Right kidney (tissue), 1 donor: ENCODE results near the gene C11orf86.
"Not testable (repeated sequence)": the region's sequence is repeated elsewhere in the genome, so short reads cannot be mapped to it uniquely, and the experiment has no call there.

Experiments
- DNase-seq: peaks from one replicate; pipeline ENCODE4 v3.0.0-alpha.2; 2016

The C11orf86 gene

DNA sequence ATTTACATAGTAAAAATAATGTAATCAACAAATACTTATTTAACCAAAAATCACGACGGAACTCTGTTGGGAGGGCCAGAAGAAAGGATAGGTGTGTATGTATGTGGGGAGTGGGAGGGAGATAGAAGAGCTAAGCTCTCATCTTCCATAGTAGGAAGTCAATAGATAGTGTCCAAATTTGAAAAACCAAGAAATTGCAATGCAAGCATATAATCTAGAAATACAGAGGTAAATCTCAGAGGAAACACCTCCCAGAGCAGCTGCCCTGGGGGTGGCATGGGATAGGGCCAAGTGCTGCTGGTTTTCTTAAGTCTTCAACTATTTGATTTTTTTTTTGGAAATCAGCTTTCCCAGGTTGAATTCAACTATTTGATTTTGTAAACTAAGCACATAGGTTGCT is 16.9 kb downstream of the C11orf86 start:
- DNase-seq = no peak

DNA sequence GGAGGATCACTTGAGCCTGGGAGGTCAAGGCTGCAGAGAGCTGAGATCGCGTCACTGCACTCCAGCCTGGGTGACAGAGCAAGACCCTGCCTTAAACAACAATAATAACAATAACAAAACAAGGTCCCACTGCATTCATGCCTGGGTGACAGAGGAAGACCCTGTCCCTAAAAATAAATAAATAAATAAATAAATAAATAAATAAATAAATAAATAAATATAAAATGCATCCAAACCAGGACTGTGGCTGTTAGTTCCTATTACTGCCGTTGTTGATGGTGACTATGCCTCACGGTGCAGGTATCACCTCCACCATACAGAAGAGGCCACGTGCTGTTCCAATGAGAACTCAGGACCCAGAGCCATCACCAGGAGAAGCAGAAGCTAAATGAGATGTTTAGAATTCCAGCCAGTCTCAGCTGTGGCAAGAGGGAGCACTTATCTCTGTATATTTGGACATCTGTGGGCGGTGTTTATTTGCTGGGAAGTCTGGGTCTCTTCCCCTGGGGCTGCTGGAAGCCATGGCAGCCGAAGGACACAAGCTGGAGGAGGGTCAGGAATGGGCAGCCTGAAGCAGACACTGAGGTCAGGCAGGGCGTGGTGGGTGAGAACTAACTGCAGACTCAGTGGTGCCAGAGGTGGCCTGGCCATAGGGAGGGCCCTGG is 21.6 kb downstream of the C11orf86 start:
- no peak for DNase-seq

GRCh38 chr11:66999555-66999954 is 24.5 kb downstream of the C11orf86 start:
- DNase-seq = no peak

DNA sequence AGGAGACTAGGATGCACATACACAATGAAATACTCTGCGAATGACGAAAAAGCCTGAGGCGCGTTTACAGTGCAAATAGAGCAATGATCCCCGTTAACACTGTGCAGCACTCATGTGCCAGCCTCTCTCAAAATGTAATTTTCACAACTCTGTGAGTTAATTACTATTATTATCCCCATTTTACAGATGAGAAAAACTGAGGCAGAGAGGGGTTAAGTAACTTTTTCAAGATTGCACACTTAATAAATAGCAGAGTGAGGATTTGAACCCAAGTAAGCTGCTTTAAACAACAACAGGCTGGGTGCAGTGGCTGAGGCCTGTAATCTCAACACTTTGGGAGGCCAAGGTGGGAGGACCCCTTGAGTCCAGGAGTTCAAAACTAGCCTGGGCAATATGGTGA is 26.2 kb downstream of the C11orf86 start:
- DNase-seq = no peak

GRCh38 chr11:67002297-67002913 is 27.3 kb downstream of the C11orf86 start:
- DNase-seq = no peak

GRCh38 chr11:67002921-67003411 is 27.9 kb downstream of the C11orf86 start:
- no peak for DNase-seq

DNA sequence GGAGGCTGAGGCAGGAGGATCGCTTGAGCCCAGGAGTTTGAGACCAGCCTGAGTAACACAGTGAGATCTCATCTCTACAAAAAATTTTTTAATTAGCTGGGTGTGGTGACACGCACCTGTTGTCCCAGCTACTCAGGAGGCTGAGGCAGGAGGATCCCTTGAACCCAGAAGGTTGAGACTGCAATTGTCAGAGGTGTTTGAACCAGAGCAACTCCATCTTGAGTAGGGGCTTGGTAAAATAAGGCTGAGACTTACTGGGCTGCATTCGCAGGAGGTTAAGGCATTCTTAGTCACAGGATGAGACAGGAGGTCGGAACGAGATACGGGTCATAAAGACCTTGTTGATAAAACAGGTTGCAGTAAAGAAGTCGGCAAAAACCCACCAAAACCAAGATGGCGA is 30.1 kb downstream of the C11orf86 start:
- DNase-seq = not testable (repeated sequence)

DNA sequence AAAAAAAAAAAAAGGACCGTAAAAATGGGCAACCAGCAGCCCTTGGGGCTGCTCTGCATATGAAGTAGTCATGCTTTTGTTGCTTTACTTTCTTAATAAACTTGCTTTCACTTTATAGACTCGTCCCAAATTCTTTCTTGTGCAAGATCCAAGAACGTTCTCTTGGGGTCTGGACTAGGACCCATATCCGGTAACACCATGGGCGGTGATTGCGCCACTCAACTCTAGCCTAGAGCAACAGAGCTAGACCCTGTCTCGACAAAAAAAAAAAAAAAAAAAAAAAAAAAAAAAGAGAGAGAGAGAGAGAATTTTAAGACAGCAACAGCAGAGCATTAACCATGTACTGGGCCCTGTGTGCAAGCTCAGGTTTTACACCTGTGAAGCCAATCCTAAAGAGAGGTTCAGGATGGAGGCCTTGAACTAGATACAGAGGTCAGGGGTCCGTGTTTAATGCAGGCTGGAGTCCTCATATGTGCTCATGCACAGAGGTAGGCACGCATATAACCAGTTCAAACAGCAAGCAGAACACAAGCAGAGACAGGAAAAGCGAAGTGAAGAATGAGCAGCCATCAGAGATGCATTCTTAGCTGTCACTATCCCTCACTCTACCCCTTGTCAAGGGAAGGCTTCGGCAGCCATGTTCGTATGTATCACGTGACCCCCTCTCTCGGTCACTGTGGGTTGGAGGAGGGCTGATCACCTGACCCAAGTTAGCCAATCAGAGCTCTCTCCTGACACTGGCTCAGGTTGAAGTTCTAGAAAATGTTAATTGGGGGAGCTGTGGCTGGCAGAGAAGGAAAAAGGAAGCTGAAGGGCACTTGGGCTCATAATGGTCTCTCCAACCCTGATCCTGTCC is 31.2 kb downstream of the C11orf86 start:
- no peak for DNase-seq

DNA sequence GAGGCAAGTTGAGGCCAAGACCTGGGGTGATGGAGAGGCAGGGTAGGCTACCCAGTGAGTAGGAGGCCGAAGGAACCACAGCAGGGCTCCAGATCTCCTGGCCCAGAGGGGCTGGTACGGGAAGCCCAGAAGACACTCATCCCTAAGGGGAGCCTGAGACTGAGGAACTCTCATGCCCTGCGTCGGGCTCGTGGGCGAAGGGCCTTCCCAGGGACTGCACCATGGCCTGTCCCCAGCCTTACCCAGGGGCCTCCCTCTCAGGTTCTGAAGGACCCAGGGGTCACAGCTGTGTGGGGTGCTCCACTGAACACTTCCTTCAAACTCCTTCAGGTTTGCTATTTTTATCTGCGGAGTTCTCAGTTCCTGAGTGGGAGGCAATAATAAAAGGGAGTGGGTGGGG is 32.0 kb downstream of the C11orf86 start:
- no peak for DNase-seq

GRCh38 chr11:67010296-67010905 is 35.3 kb downstream of the C11orf86 start:
- DNase-seq = no peak

- no peak for DNase-seq
These were observed 38.5 kb downstream of the C11orf86 start for GRCh38 chr11:67013511-67014045.

DNA sequence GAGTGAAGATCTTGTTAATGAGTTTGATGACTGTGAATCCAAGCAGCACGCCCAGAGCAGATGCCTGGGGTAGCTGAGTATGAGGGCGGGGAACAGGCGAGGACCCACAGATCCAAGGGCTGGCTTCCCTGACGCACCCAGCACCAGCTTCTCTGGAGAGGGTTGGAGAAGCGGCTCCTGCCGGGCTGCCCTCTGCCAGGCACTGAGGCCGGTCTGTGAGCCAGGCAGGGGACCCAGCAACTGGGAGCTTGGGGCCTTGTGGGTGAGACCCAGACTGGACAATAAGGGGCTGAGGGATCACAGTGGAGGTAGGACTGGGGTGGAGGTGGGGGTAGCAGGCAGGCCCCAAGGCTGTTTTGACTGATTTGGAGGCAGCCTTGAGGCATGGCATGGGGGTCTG is 39.2 kb downstream of the C11orf86 start:
- no peak for DNase-seq

DNA sequence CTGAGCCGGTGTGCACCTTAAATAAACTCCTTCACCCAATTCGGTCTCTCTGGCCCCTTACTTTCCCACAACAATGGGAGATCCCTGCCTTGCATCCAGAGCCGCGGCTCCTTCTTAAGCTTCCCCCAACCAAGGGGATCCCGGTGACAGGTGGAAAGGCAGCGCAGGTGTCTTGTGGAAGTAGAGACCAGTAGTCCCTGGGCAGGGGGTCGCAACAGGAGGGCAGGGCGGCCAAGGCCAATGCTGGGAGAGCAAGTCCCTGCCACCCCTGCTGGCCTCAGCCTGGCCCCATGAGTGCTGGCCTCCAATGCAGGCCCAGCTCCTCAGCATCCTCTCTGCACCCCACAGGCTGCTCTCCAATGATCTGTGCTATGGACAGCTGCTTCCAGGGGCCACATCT is 39.9 kb downstream of the C11orf86 start:
- DNase-seq = no peak

- DNase-seq = no peak
These were observed 41.4 kb downstream of the C11orf86 start for GRCh38 chr11:67016550-67016949.

GRCh38 chr11:67020949-67021348 is 45.8 kb downstream of the C11orf86 start:
- no peak for DNase-seq

DNA sequence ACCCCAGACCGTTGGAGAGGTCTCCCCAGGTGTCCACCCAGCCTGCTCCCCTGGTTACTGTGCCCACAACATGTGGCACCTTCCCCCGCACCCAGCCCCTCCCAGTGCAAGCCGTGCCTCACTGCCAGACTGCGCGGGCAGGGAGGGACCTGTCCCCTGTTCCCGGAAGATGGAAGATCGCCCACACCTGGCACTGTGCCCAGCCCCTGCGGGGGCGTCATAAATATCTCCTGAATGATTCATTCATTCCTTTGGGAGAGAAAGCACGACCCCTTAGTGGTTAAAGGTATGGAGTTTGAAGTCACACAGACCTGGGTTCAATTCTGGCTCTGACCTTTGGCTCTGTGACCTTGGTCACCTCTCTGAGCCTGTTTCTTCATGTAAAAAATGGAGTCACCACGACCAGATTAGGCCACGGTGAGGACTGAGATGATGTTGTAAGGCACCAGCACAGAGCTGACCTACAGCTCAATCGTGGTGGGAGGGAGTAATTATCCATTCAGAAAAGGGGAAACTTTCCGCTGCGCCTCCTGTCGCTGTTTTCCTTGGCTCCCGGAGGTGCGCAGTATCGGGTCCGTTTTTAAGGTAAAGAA is 47.3 kb downstream of the C11orf86 start:
- DNase-seq = no peak

DNA sequence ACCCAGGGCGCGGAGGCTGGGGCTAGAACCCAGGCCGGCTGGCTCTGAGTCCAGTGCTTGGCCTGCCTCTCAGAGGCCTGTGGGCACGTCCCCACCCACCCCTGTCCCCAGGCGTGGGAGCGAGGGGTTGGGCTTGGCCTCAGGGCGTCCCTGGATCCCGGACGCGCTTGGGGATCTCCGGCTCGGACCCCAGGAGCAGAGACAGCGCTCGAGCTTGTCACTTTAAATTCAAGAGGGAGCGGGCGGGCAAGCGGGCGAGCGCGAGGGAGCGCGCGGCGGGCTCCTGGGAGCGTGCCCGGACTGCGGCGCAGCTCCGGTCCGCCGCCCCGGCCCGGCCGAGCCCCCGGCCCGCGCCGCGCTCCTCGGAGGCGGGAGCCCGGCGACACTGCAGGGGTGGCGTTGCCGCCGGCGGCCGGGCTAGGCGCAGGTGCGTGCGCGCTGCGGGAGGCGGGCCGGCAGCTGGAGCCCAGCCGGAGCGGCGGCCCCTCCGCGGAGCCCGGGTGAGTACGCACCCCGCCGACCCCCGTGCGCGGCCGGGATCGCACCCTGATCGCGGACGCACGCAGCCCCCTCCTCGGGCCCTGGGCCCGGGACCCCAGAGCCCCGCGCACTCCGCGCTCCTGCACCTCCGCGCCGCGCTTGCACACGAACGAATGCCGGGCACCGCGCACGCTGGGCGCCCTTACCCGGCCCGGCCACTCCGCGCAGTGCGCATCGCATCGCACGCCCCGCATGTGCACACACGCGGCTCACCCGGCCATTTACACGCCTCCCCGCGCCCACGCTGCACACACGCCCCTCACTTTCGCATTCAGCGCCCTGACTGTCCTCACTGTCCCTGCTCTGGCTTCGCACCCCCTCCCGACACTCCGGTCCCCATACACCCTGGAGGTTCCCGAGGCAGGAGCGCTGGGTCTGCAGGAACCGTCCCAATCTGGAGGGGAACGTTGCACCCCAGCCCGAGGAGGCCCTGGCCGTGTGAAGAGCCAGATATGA is 48.2 kb downstream of the C11orf86 start, which contains the start of gene SYT12:
Gene SYT12 (plus strand): TSS at position 174 of the 996 bp plus-strand sequence. CDS start 7,011 bp downstream, outside the sequence.
- peak; percentile 53 for DNase-seq

- no peak for DNase-seq
These were observed 48.9 kb downstream of the C11orf86 start for GRCh38 chr11:67023957-67024353.

DNA sequence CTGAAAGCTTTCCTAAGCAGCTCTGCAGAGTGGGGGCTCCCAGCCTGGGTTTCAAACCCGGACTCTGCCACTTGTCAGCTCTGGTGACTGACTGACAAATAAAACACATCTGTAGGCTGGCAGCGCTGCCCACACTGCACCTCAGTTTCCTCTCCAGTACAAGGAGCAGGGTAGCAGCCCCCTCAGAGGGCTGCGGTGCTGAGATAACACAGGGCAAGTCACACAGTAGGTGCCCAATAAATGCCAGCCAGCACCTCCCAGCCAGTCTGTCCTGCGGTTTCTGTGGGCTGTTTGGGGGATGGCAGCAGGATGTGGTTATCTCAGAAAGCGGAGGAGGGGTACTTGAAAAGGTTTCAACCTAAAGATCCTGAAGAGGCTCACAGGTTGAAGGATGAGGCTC is 49.3 kb downstream of the C11orf86 start:
- no peak for DNase-seq

GRCh38 chr11:67024966-67025365 is 49.9 kb downstream of the C11orf86 start:
- DNase-seq = no peak

DNA sequence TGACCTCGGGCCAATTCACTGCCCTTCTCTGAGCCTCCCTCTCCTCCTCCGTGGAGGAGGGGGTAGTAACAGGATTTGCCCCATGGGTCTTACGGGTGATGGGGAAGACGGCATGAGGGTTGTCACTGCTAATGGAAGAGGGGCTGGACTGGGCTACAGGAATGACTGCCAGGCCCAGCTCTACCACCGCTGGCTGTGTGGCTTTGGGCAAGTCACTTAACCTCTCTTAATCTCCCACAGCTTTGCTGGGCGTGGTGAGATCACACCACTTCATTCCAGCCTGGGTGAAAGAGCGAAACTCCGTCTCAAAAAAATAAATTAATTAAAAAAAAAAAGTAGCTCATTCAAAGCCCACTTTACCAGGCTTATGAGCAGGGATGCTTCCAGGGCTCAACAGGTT is 50.6 kb downstream of the C11orf86 start:
- DNase-seq = no peak
